ENCODE measurements around the gene DNAH2.

Gene DNAH2

GRCh38 chr17:7852262-7852670 is 134.7 kb downstream of the DNAH2 start:
- H3K4me1 ChIP-seq (ENCODE audit: low read length): peaks cover 34% of the 10 kb centered on the region
- TF ChIP-seq EZH2phosphoT487 (IDR thresholded peaks at IDR 0.05; ENCODE audit: low read depth) (no peak), CTCF (IDR thresholded peaks at IDR 0.05; ENCODE audit: low read depth, low read length) (no peak)
- H3K36me3 ChIP-seq (replicated peaks; ENCODE audit: low read depth, low read length): peaks cover 33% of the 10 kb centered on the region
- no peak overlapping the region for H3K27ac ChIP-seq (ENCODE audit: low read length)
- no peak overlapping the region for H3K4me3 ChIP-seq (ENCODE audit: low read length)
- H3K79me2 ChIP-seq (ENCODE audit: low read length): peaks cover 15% of the 10 kb centered on the region
- no peak overlapping the region for H3K4me2 ChIP-seq (ENCODE audit: low read length)
- peaks cover 18% of the 10 kb centered on the region for H4K20me1 ChIP-seq (ENCODE audit: insufficient read depth, low read length)
- H2AFZ ChIP-seq (ENCODE audit: low read depth, low read length): no peak overlapping the region
- H3K9me3 ChIP-seq (ENCODE audit: insufficient read depth, low read length): no peaks in the 10 kb centered on the region
- H3K9ac ChIP-seq (ENCODE audit: low read length): no peak overlapping the region
- H3K27me3 ChIP-seq (ENCODE audit: low read depth, low read length): no peaks in the 10 kb centered on the region

- TF ChIP-seq CTCF (IDR thresholded peaks at IDR 0.05; ENCODE audit: low read depth, low read length): no peak
- no peak for TF ChIP-seq EZH2phosphoT487 (IDR thresholded peaks at IDR 0.05; ENCODE audit: low read depth)
- peaks cover 34% of the 10 kb centered on the region for H3K4me1 ChIP-seq (ENCODE audit: low read length)
- H3K27me3 ChIP-seq (ENCODE audit: low read depth, low read length): no peaks in the 10 kb centered on the region
- no peak overlapping the region for H3K27ac ChIP-seq (ENCODE audit: low read length)
- H3K4me3 ChIP-seq (ENCODE audit: low read length): no peak overlapping the region
- no peak overlapping the region for H2AFZ ChIP-seq (ENCODE audit: low read depth, low read length)
- peaks cover 33% of the 10 kb centered on the region for H3K36me3 ChIP-seq (replicated peaks; ENCODE audit: low read depth, low read length)
- H3K4me2 ChIP-seq (ENCODE audit: low read length): no peak overlapping the region
- no peak overlapping the region for H3K9ac ChIP-seq (ENCODE audit: low read length)
- no peaks in the 10 kb centered on the region for H3K9me3 ChIP-seq (ENCODE audit: insufficient read depth, low read length)
- H4K20me1 ChIP-seq (ENCODE audit: insufficient read depth, low read length): peaks cover 18% of the 10 kb centered on the region
- H3K79me2 ChIP-seq (ENCODE audit: low read length): peaks cover 15% of the 10 kb centered on the region
These were observed 135.6 kb downstream of the DNAH2 start for GRCh38 chr17:7852919-7853690.

- peaks cover 18% of the 10 kb centered on the region for H4K20me1 ChIP-seq (ENCODE audit: insufficient read depth, low read length)
- no peak overlapping the region for H3K9ac ChIP-seq (ENCODE audit: low read length)
- H3K27ac ChIP-seq (ENCODE audit: low read length): no peak overlapping the region
- H3K4me3 ChIP-seq (ENCODE audit: low read length): no peak overlapping the region
- no peaks in the 10 kb centered on the region for H3K27me3 ChIP-seq (ENCODE audit: low read depth, low read length)
- no peak overlapping the region for H2AFZ ChIP-seq (ENCODE audit: low read depth, low read length)
- H3K4me1 ChIP-seq (ENCODE audit: low read length): peaks cover 35% of the 10 kb centered on the region
- no peak overlapping the region for H3K4me2 ChIP-seq (ENCODE audit: low read length)
- H3K9me3 ChIP-seq (ENCODE audit: insufficient read depth, low read length): no peaks in the 10 kb centered on the region
- TF ChIP-seq EZH2phosphoT487 (IDR thresholded peaks at IDR 0.05; ENCODE audit: low read depth): no peak
- no peak for TF ChIP-seq CTCF (IDR thresholded peaks at IDR 0.05; ENCODE audit: low read depth, low read length)
- peaks cover 17% of the 10 kb centered on the region for H3K79me2 ChIP-seq (ENCODE audit: low read length)
- peaks cover 33% of the 10 kb centered on the region for H3K36me3 ChIP-seq (replicated peaks; ENCODE audit: low read depth, low read length)
These were observed 136.1 kb downstream of the DNAH2 start for GRCh38 chr17:7853691-7854038.

- Histone ChIP-seq H4K20me1 (ENCODE audit: insufficient read depth, low read length) (peaks cover 18% of the 10 kb centered on the region), H3K9ac (ENCODE audit: low read length) (no peak overlapping the region), H3K4me1 (ENCODE audit: low read length) (peaks cover 38% of the 10 kb centered on the region), H3K36me3 (replicated peaks; ENCODE audit: low read depth, low read length) (peaks cover 33% of the 10 kb centered on the region), H3K27me3 (ENCODE audit: low read depth, low read length) (no peaks in the 10 kb centered on the region), H3K9me3 (ENCODE audit: insufficient read depth, low read length) (no peaks in the 10 kb centered on the region), H2AFZ (ENCODE audit: low read depth, low read length) (no peak overlapping the region), H3K4me2 (ENCODE audit: low read length) (no peak overlapping the region), H3K79me2 (ENCODE audit: low read length) (peaks cover 20% of the 10 kb centered on the region), H3K4me3 (ENCODE audit: low read length) (no peak overlapping the region), H3K27ac (ENCODE audit: low read length) (no peak overlapping the region)
- TF ChIP-seq EZH2phosphoT487 (IDR thresholded peaks at IDR 0.05; ENCODE audit: low read depth): no peak
- no peak for TF ChIP-seq CTCF (IDR thresholded peaks at IDR 0.05; ENCODE audit: low read depth, low read length)
These were observed 136.7 kb downstream of the DNAH2 start for GRCh38 chr17:7854078-7854777.

Data from OCI-LY3 (cell line).